Measurements from ENCODE around the gene ZNF397.
A peak's percentile ranks its signal among the peaks of the same experiment; 100 is the strongest.

Gene ZNF397

DNA sequence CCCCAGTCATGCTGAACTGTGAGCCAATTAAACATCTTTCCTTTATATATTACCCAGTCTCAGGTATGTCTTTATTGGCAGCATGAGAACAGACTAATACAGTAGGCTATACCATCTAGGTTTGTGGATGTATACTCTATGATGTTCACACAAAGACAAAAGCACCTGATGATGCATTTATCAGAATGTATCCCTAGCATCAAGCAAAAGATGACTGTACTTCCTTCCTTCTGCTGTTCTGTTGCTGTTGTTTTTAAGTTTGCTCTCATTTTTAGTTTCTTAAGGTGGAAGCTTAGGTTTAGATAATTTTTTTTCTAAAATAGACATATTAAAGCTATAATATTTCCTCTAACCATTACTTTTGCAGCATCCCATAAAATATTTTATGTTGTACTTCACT is 36.8 kb downstream of the ZNF397 start:
- DNase-seq (ENCODE audit: low read depth in 2 of 2): peak in 1 of 2 donors; percentile 6
- TF ChIP-seq, protein P1, sequence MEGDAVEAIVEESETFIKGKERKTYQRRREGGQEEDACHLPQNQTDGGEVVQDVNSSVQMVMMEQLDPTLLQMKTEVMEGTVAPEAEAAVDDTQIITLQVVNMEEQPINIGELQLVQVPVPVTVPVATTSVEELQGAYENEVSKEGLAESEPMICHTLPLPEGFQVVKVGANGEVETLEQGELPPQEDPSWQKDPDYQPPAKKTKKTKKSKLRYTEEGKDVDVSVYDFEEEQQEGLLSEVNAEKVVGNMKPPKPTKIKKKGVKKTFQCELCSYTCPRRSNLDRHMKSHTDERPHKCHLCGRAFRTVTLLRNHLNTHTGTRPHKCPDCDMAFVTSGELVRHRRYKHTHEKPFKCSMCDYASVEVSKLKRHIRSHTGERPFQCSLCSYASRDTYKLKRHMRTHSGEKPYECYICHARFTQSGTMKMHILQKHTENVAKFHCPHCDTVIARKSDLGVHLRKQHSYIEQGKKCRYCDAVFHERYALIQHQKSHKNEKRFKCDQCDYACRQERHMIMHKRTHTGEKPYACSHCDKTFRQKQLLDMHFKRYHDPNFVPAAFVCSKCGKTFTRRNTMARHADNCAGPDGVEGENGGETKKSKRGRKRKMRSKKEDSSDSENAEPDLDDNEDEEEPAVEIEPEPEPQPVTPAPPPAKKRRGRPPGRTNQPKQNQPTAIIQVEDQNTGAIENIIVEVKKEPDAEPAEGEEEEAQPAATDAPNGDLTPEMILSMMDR (IDR thresholded peaks at IDR 0.05; ENCODE audit: low read depth, low read length): no peak
- H3K4me3 ChIP-seq (replicated peaks in 1 of 2; ENCODE audit: low read depth in 2 of 2, low read length in 2 of 2): no peak overlapping the region

DNA sequence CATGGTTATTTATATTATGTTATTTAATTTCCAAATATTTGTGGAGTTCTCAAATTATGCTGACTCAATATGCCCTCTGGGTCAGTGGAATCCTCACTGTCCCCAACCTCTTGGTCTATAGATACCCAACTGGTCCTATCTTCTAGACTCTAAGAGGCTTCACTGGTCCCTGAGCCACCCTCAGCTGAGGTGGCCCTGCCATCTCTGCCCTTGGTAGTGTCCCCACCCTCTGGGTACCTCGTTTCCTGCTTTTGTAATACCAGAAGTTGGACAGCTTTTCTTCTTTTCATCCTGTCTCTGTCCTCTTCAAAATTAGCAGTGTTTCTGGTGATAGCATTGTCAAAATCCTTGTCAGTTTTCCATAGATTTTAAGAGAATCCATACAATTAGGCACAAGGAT is 37.3 kb downstream of the ZNF397 start:
- H3K4me3 ChIP-seq (replicated peaks in 1 of 2; ENCODE audit: low read depth in 2 of 2, low read length in 2 of 2): no peak overlapping the region
- TF ChIP-seq, protein P1 (IDR thresholded peaks at IDR 0.05; ENCODE audit: low read depth, low read length): no peak
- DNase-seq (ENCODE audit: low read depth in 2 of 2): no peak

- DNase-seq (ENCODE audit: low read depth in 2 of 2): no peak
- TF ChIP-seq, protein P1 (IDR thresholded peaks at IDR 0.05; ENCODE audit: low read depth, low read length): no peak
- no peak overlapping the region for H3K4me3 ChIP-seq (replicated peaks in 1 of 2; ENCODE audit: low read depth in 2 of 2, low read length in 2 of 2)
Observed at GRCh38 chr18:35278969-35279368, 38.1 kb downstream of the ZNF397 start.

DNA sequence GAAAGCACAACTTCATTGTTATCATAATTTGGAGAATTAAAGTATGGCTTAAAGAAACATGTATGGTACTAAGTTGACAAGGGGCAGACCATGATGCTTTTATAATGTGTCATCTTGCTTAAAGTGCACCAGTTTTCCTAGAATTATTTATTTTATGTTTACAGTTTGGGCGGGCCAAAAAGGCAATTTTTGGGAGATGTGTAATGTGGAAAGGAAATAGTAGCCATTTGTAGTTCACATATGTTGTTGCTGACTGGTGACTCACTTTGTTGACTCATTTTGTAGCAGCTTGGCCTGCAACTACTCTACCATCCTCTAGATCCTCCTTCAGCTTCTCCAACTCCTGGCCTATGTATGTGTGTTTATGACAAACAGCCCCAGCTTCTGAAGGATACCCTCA is 41.5 kb downstream of the ZNF397 start:
- peak; percentile 57 to 96 for DNase-seq (ENCODE audit: low read depth in 2 of 2)
- H3K4me3 ChIP-seq (replicated peaks in 1 of 2; ENCODE audit: low read depth in 2 of 2, low read length in 2 of 2): no peak overlapping the region
- TF ChIP-seq, protein P1 (IDR thresholded peaks at IDR 0.05; ENCODE audit: low read depth, low read length): peak; percentile 7

- TF ChIP-seq, protein P1 (IDR thresholded peaks at IDR 0.05; ENCODE audit: low read depth, low read length): no peak
- no peak for DNase-seq (ENCODE audit: low read depth in 2 of 2)
- H3K4me3 ChIP-seq (replicated peaks in 1 of 2; ENCODE audit: low read depth in 2 of 2, low read length in 2 of 2): no peak overlapping the region
Observed at GRCh38 chr18:35283923-35284794, 43.3 kb downstream of the ZNF397 start.

GRCh38 chr18:35284841-35285240 is 44.0 kb downstream of the ZNF397 start:
- DNase-seq (ENCODE audit: low read depth in 2 of 2): no peak
- H3K4me3 ChIP-seq (replicated peaks in 1 of 2; ENCODE audit: low read depth in 2 of 2, low read length in 2 of 2): no peak overlapping the region
- TF ChIP-seq, protein P1 (IDR thresholded peaks at IDR 0.05; ENCODE audit: low read depth, low read length): no peak

Measured in cardiac fibroblast (primary cell).